Measurements from ENCODE around the gene KLF11.
"Not testable (repeated sequence)": the region's sequence is repeated elsewhere in the genome, so short reads cannot be mapped to it uniquely, and the experiment has no call there.

Gene KLF11

DNA sequence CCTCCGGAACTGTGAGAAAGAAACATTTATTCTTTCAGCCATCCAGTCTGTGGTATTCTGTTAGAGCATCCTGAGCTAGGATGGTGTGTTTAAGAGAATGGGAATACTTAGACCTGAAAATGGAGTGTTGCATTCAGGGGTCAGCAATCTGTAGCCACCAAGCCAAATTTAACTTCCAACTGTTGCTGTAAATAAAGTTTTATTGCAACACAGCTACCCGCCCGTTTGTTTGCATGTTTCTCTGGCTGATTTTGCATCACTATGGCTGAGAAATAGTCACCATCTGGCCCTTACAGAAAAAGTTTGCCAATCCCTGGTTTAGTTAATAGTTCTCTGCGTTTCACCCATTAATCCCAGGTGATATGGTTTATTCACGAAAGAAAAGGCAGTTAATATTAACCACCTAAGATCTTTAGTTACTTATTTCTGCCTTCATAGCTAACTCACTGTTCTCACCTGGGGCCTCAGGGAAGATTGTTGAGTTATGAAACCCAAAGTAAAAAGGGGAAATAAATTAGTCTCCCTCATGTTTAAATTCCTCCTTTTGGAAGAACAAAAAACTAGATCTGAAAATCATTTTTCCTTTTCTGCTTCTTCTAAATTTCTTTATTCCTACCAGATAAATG is 46.3 kb downstream of the KLF11 start:
- no peak for DNase-seq

DNA sequence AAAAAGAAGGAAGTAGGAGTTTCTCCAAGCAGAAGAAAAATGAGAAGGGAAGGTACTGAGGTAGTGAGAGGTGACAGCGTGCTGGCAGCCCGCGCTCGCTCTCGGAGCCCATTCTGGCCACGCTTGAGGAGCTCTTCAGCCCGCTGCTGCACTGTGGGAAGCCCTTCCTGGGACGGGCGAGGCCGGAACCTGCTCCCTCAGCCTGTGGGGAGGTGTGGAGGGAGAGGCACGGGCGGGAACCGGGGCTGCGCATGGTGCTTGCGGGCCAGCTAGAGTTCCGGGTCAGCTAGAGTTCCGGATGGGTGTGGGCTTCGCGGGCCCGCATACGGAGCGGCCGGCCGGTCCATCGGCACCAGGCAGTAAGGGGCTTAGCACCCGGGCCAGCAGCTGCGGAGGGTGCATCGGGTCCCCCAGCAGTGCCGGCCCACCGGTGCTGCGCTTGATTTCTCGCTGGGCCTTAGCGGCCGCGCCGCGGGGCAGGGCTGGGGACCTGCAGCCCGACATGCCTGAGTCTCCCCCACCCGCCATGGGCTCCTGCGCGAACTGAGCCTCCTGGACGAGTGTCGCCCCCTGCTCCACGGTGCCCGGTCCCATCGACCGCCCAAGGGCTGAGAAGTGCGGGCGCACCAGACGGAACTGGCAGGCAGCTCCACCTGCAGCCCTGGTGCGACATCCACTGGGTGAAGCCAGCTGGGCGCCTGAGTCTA is 48.0 kb downstream of the KLF11 start:
- DNase-seq, result no peak

DNA sequence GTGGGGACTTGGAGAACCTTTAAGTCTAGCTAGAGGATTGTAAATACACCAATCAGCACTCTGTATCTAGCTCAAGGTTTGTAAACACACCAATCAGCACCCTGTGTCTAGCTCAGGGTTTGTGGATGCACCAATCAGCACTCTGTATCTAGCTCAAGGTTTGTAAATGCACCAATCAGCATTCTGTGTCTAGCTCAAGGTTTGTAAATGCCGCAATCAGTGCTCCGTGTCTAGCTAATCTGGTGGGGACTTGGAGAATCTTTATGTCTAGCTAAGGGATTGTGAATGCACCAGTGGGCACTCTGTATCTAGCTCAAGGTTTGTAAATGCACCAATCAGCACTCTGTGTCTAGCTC is 48.5 kb downstream of the KLF11 start:
- DNase-seq, result not testable (repeated sequence)

DNA sequence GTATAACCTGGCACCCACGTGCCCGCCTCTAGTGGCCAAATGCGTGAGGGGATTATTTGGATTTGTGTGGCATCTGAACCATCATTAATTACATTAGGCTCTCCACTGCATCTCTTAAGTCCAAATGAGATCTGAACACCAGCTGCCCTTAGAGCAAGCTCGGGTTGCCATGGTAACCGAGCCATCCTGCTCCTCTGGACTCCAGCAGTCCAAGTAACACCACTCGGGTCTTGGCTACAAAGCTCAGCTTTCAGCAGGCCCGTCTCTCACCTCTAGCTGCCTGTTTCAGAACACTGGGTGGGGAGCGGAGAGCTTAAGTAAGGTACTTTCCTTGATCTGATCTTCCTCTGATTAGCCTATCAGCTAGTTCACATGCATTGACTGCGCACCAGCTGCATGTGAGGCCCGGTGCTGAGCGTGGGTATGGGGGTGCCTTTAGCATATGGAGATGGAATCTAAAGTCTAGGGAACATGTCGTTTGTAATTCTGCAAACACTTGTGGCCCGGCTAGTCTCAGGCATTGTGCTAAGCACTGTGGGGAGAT is 51.0 kb downstream of the KLF11 start:
- DNase-seq, result no peak

DNA sequence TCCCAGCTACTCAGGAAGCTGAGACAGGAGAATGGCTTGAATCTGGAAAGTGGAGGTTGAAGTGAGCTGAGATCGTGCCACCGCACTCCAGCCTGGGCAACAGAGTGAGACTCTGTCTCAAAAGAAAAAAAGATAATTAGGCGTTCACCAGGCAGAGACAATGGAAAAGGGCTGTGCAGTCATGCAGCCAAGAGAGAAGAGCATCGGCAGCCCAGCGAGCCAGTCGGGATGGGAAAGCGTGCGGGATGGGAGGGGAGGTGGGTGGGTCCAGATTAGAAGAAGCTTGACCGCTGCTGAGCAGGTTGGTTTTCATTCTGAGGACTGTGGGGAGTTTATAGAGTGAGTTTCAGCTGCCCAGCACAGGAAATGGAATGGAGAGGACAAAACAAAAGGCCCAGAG is 51.8 kb downstream of the KLF11 start:
- no peak for DNase-seq

DNA sequence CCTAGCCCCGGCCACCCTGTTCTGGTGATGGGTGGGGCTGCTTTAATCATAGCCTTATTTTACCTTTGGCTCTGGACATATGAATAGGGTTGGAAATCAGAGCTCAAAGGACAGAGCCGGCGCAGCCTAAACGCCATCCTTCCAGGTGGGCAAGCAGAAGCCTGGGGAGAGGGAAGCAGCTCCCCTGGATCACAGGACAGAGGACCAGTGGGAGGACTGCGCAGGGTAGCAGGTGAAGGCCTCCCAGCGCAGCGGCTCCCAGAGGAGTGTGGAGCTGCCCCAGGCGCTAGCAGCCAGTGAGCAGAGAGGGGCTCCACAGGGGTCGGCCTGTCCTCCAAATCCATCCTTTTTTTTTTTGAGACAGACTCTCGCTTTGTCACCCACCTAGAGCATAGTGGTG is 53.3 kb downstream of the KLF11 start:
- no peak for DNase-seq

DNA sequence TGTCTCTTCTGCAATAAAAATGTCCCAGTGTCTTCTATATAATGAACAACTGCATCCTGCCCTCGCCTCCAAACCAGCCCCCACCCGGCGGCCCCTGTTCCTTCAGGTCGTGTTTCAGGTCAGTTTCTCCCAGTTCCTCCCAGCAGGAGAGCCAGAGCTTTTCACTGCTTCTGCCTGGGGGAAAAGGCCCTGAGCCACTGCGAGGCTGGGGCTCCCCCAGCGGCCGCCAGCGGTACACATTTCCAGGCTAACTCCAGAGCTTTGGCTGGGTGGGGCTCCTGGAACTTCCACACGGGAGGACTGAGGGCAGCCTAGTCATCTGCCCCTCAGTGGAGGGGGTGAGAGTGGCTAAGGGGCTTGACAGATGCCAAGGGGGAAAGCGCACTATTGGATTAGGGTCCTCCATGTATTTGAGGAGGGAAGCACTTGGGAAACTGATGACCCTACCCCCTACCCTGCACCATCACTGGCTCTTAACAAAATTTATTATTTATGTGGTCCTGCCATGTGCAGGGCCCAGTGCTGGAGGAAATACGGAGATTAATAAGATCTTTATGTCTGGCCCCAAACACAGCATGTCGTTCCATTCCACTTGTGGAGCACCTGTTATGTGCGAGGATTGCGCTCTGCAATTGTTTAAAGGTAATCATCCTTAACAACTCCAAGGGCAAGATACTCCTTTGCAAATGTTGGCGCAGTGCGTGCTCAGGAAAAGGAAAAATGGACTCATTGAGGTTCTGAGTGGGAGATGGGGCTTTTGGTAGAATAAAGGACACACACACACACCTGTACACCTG is 54.2 kb downstream of the KLF11 start:
- peak; percentile 14 for DNase-seq

DNA sequence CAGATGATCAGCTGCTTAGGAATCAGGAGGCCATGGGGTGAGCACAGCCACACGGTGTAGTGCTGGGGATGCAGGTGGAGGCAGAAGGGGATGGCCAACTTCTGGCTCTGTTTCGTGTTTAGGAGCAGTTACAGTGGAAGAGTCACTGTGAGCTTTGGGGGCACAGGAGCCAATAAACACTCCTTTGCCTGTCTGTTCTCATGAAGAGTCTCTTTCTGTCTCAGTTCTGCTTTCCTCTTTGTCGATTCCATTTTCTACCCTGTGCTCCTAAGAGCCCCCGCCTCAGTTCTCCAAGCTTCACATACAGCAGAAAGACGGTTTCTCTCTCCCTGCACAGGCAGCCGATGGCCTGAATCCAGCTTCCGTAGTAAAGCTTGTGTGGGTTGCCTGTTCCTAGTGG is 58.1 kb downstream of the KLF11 start:
- DNase-seq, result no peak

DNA sequence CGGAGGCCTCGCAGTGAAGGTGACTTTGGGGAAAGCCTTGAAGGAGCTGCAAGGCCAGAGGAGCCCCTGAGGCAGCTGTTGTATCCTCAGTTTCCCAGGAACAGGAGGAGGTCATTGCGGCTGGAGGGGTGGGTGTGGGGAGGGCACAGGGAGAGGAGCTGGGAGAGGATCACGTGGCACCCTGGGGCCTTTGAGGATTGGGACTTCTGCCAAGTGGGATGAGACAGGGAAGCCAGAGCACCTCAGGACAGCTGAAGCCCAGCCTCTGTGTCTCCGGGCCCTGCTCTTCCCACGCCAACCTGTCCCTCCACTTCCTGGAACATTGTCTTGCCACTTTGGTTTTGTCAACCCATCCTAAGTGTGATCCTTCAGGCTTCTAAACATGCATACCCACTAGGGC is 59.8 kb downstream of the KLF11 start:
- no peak for DNase-seq

All from activated effector memory CD4-positive, alpha-beta T cell treated with Interleukin-2 at 50 U/mL for 16 hours (primary cell).